DND-41 (cell line): ENCODE measurements around the gene CYP2C9.

Source experiments
- CTCF ChIP-seq: IDR thresholded peaks from 2 replicates; pipeline ENCODE4 v1.5.1; 2012; ENCODE audit warnings: borderline replicate concordance, low read length, moderate library complexity, mild to moderate bottlenecking; ENCODE audit not compliant: poor library complexity, severe bottlenecking; ENCODE audit errors: extremely low read depth
- EZH2 ChIP-seq: IDR thresholded peaks from 3 replicates; pipeline ENCODE4 v1.6.1; 2012; ENCODE audit warnings: borderline replicate concordance, low read depth, mild to moderate bottlenecking, moderate library complexity, low read length, inconsistent platforms; ENCODE audit not compliant: severe bottlenecking

GRCh38 chr10:94889123-94889522 is 49.3 kb upstream of the CYP2C9 start:
- TF ChIP-seq CTCF = no peak
- TF ChIP-seq EZH2 = no peak
